SK-N-SH (cell line): Measurements from ENCODE around the gene ERAP2. TPM values are rescaled to one million over a fixed set of nuclear protein-coding genes. Genes with fewer than 3 reads are reported as not detected.

Source experiments
- CTCF ChIA-PET: fragments of 300-600, 350-600 bp; formaldehyde crosslinking; extraction: SDS; loops from one replicate; lab custom pipeline; 2021; lab: Yijun Ruan, JAX
- POLR2A ChIA-PET: fragments of 350-600 bp; sonication (Branson Sonifier 250); formaldehyde crosslinking; extraction: SDS; loops from one replicate; lab custom pipeline; 2020; ENCODE audit warnings: antibody characterized with exemption, inconsistent platforms; lab: Yijun Ruan, JAX
- DNase-seq: peaks from one replicate; pipeline ENCODE4 v3.0.0; 2012
- H2AFZ ChIP-seq: fragments of 200-600 bp; sonication (generic); 2 replicates; pipeline ENCODE4 v1.8.1; 2016; ENCODE audit warnings: antibody characterized with exemption, mild to moderate bottlenecking, low read depth
- H3F3A ChIP-seq: fragments of 200-600 bp; sonication (generic); replicated peaks from 2 replicates; pipeline ENCODE3; 2016; ENCODE audit warnings: antibody characterized with exemption, mild to moderate bottlenecking; ENCODE audit not compliant: insufficient read depth
- H3K27ac ChIP-seq, 2 experiments: fragments of 200-500 bp in 1 of 2; fragments of 200-600 bp in 1 of 2; sonication (Bioruptor generic) in 1 of 2; sonication (generic), shearing (Covaris generic) in 1 of 2; 2 replicates each; pipeline versions ENCODE4 v1.5.1 to v1.6.1; 2014 to 2016; ENCODE audit warnings: low read depth in 2 of 2, inconsistent platforms in 1 of 2, low read length in 1 of 2, mild to moderate bottlenecking in 1 of 2, mixed read lengths in 1 of 2
- H3K27me3 ChIP-seq: fragments of 200-600 bp; sonication (generic), shearing (Covaris generic); 2 replicates; pipeline ENCODE4 v1.6.1; 2016; ENCODE audit warnings: mixed run types; ENCODE audit not compliant: insufficient read depth
- H3K36me3 ChIP-seq, 2 experiments: fragments of 200-500 bp in 1 of 2; fragments of 200-600 bp in 1 of 2; sonication (Bioruptor generic) in 1 of 2; sonication (generic) in 1 of 2; replicated peaks in 1 of 2; 2 replicates each; pipeline versions ENCODE3 to v1.5.1; 2014 to 2016; ENCODE audit warnings: low read length in 1 of 2, mild to moderate bottlenecking in 1 of 2; ENCODE audit not compliant: insufficient read depth in 2 of 2, control insufficient read depth in 1 of 2
- H3K4me1 ChIP-seq, 2 experiments: fragments of 200-500 bp in 1 of 2; fragments of 200-600 bp in 1 of 2; sonication (Bioruptor generic) in 1 of 2; sonication (generic), shearing (Covaris generic) in 1 of 2; 2 replicates each; pipeline versions ENCODE4 v1.5.1 to v1.6.1; 2014 to 2016; ENCODE audit warnings: low read depth in 1 of 2, low read length in 1 of 2, mixed run types in 1 of 2; ENCODE audit not compliant: insufficient read depth in 2 of 2, control insufficient read depth in 1 of 2
- H3K4me2 ChIP-seq: fragments of 200-600 bp; sonication (generic), shearing (Covaris generic); 2 replicates; pipeline ENCODE4 v1.6.1; 2017; ENCODE audit warnings: mixed run types
- H3K4me3 ChIP-seq, 2 experiments: fragments of 200-500 bp in 1 of 2; fragments of 200-600 bp in 1 of 2; sonication (Bioruptor generic) in 1 of 2; sonication (generic), shearing (Covaris generic) in 1 of 2; 2 replicates each; pipeline versions ENCODE4 v1.5.1 to v1.8.1; 2014 to 2016; ENCODE audit warnings: low read depth in 2 of 2, inconsistent platforms in 1 of 2, low read length in 1 of 2, mild to moderate bottlenecking in 1 of 2, mixed read lengths in 1 of 2, moderate library complexity in 1 of 2
- H3K79me2 ChIP-seq: fragments of 200-600 bp; sonication (generic); 2 replicates; pipeline ENCODE4 v1.8.1; 2017; ENCODE audit warnings: mild to moderate bottlenecking; ENCODE audit not compliant: insufficient read depth
- H3K9ac ChIP-seq: fragments of 200-600 bp; sonication (generic); 2 replicates; pipeline ENCODE4 v1.6.1; 2017; ENCODE audit warnings: mixed run types
- H3K9me2 ChIP-seq: fragments of 200-600 bp; sonication (generic); 2 replicates; pipeline ENCODE4 v1.6.1; 2017; ENCODE audit warnings: mixed run types
- H3K9me3 ChIP-seq: fragments of 200-600 bp; sonication (generic); 2 replicates; pipeline ENCODE4 v1.6.1; 2017; ENCODE audit warnings: mixed run types, mild to moderate bottlenecking, moderate library complexity
- H4K20me1 ChIP-seq: fragments of 200-600 bp; sonication (generic); 2 replicates; pipeline ENCODE4 v1.6.1; 2017; ENCODE audit warnings: mild to moderate bottlenecking, mixed run types; ENCODE audit not compliant: insufficient read depth
- ELF1 ChIP-seq: IDR thresholded peaks from 2 replicates; pipeline ENCODE4 v1.4.0; 2012
- EP300 ChIP-seq, 2 experiments: IDR thresholded peaks; 2 replicates each; pipeline versions ENCODE4 v1.4.0 to v1.6.1; 2012; ENCODE audit warnings: borderline replicate concordance in 1 of 2, low read depth in 1 of 2, low read length in 1 of 2
- RXRA ChIP-seq: IDR thresholded peaks from 2 replicates; pipeline ENCODE4 v1.4.0; 2012; ENCODE audit warnings: low read depth, mild to moderate bottlenecking, borderline replicate concordance
- TCF12 ChIP-seq: IDR thresholded peaks from 2 replicates; pipeline ENCODE4 v1.4.0; 2012
- YY1 ChIP-seq: IDR thresholded peaks from 2 replicates; pipeline ENCODE4 v1.4.0; 2012; ENCODE audit warnings: low read depth, mild to moderate bottlenecking
- WGBS: methylation state at CpG from one replicate; pipeline ENCODE4 v1.1.6; 2017; ENCODE audit warnings: low lambda C conversion rate; 5-methylcytosine and 5-hydroxymethylcytosine counted together
- polyA plus RNA-seq, 3 experiments: library from polyadenylated mRNA; depleted of rRNA; stranded (reverse); fragments of >200 nt; gene quantifications; 2 replicates each; pipeline ENCODE4 v1.2.3, GENCODE V29; 2012
- small RNA-seq, 7 experiments: library from RNA; depleted of rRNA; stranded (forward); fragments of <200 nt; gene quantifications; one replicate each; pipeline ENCODE3, GENCODE V24; 2012
- TF ChIP-seq, protein P1 (sequence below): fragments of 150-350 bp; IDR thresholded peaks from 2 replicates; pipeline ENCODE4 v1.6.1; 2016; ENCODE audit warnings: mild to moderate bottlenecking, low read depth, low read length

ERAP2 gene
- polyA plus RNA-seq, 1 of the 3 experiments (the other 2 are of a cell fraction): 13.2 TPM

DNA sequence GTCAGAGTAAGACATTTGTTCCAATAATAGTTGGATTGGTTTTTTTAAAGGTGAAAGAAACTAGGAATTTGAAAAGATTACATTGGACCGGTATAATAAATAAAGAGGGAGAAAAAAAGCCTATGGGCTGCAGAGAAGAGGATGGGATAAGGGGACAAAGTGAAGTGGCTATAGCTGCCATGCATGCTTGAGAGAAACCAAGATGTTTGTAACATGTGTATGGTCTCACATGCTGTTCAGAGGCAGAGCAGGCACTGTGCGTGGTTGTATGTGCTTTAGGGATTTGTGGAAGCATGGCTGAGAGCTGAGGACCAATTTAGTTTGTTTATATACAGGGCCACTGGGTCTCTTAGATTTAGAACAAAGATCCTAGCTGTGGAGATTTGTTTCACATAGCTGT, 92.3 kb downstream of the ERAP2 start:
- CTCF ChIA-PET: no interaction called here
- peaks cover 5% of the 10 kb centered on the region; the same call in 1 of the 2 replicates for H4K20me1 ChIP-seq
- peaks cover 2 to 30% of the 10 kb centered on the region in 2 experiments; a peak in 3 of 4 replicates for H3K4me1 ChIP-seq
- WGBS: 78% methylated on average over 2 of the region's 2 CpGs
- peaks cover 25% of the 10 kb centered on the region for H3F3A ChIP-seq
- peak overlapping the region; percentile 4; the same call in 1 of the 2 replicates for H3K4me2 ChIP-seq
- H3K79me2 ChIP-seq: peaks cover 85% of the 10 kb centered on the region
- no peak overlapping the region for H2AFZ ChIP-seq
- peaks cover 0 to 4% of the 10 kb centered on the region in 2 experiments for H3K36me3 ChIP-seq
- TF ChIP-seq TCF12 (no peak), RXRA (no peak), ELF1 (no peak), YY1 (no peak), EP300 (IDR thresholded peaks at IDR 0.05; ENCODE audit: borderline replicate concordance in 1 of 2, low read depth in 1 of 2, low read length in 1 of 2) (no peak)
- TF ChIP-seq, protein P1, sequence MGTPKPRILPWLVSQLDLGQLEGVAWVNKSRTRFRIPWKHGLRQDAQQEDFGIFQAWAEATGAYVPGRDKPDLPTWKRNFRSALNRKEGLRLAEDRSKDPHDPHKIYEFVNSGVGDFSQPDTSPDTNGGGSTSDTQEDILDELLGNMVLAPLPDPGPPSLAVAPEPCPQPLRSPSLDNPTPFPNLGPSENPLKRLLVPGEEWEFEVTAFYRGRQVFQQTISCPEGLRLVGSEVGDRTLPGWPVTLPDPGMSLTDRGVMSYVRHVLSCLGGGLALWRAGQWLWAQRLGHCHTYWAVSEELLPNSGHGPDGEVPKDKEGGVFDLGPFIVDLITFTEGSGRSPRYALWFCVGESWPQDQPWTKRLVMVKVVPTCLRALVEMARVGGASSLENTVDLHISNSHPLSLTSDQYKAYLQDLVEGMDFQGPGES: no peak
- TF ChIP-seq, all 33 proteins: peak for 0
- Histone ChIP-seq H3K27me3 (no peaks in the 10 kb centered on the region), H3K4me3 (no peak overlapping the region), H3K9me2 (no peaks in the 10 kb centered on the region), H3K9ac (0 out of 2 replicates have a peak overlapping the region, but pooled peaks have one; percentile 8), H3K9me3 (no peaks in the 10 kb centered on the region), H3K27ac (peak overlapping the region in 1 of 2 experiments; percentile 30; a peak in 1 of 4 replicates)
- no peak for DNase-seq
- POLR2A ChIA-PET: no interaction called here

Small RNA genes lying within 50 kb of the gene (small RNA-seq; reads per million reads assigned to genes)
- 0 reads per million in 7 experiments for gene RF00019

Other genes with a start within 250 kb of the ERAP2 start
- gene CAST, start 214.1 kb upstream of the ERAP2 start, polyA plus RNA-seq (2012; rRNA removed): 80.2 and 82.9 TPM in 2 replicates
- 18.6 and 20.9 TPM in 2 replicates for gene ERAP1, start 68.6 kb upstream of the ERAP2 start, polyA plus RNA-seq (2012; rRNA removed)
- gene LNPEP, start 59.6 kb downstream of the ERAP2 start, polyA plus RNA-seq (2012; rRNA removed): 4.3 and 5.9 TPM in 2 replicates